Ishikawa (cell line): ENCODE data around the gene HFE.
A peak's percentile ranks its signal among the peaks of the same experiment; 100 is the strongest.

Source experiments
- CEBPB ChIP-seq: IDR thresholded peaks from 2 replicates; pipeline ENCODE4 v1.6.1; 2012
- CREB1 ChIP-seq: IDR thresholded peaks from 2 replicates; pipeline ENCODE4 v1.6.1; 2012; ENCODE audit warnings: low read depth
- EGR1 ChIP-seq: IDR thresholded peaks from 2 replicates; pipeline ENCODE4 v1.6.1; 2012
- EP300 ChIP-seq: IDR thresholded peaks from 2 replicates; pipeline ENCODE4 v1.6.1; 2012; ENCODE audit warnings: borderline replicate concordance
- FOXM1 ChIP-seq: IDR thresholded peaks from 2 replicates; pipeline ENCODE4 v1.6.1; 2012; ENCODE audit warnings: low read depth, borderline replicate concordance
- MAX ChIP-seq: IDR thresholded peaks from 2 replicates; pipeline ENCODE4 v1.6.1; 2012
- NFIC ChIP-seq: IDR thresholded peaks from 2 replicates; pipeline ENCODE4 v1.6.1; 2012
- RAD21 ChIP-seq: IDR thresholded peaks from 2 replicates; pipeline ENCODE4 v1.6.1; 2012; ENCODE audit warnings: low read depth
- REST ChIP-seq: IDR thresholded peaks from 2 replicates; pipeline ENCODE4 v1.6.1; 2012; ENCODE audit warnings: low read depth, mild to moderate bottlenecking
- TAF1 ChIP-seq: IDR thresholded peaks from 2 replicates; pipeline ENCODE4 v1.6.1; 2012; ENCODE audit warnings: low read depth, mild to moderate bottlenecking
- TCF12 ChIP-seq: IDR thresholded peaks from 2 replicates; pipeline ENCODE4 v1.6.1; 2012; ENCODE audit warnings: low read depth
- TEAD4 ChIP-seq: IDR thresholded peaks from 2 replicates; pipeline ENCODE4 v1.6.1; 2012
- USF1 ChIP-seq: IDR thresholded peaks from 2 replicates; pipeline ENCODE4 v1.6.1; 2012
- YY1 ChIP-seq: IDR thresholded peaks from 2 replicates; pipeline ENCODE4 v1.6.1; 2012; ENCODE audit warnings: low read depth
- ZBTB7A ChIP-seq: IDR thresholded peaks from 2 replicates; pipeline ENCODE4 v1.6.1; 2012; ENCODE audit warnings: low read depth

The HFE gene

GRCh38 chr6:26113570-26113969, 26.3 kb downstream of the HFE start:
- no peak for TF ChIP-seq CREB1

GRCh38 chr6:26115226-26115625, 28.0 kb downstream of the HFE start:
- no peak for TF ChIP-seq TAF1
- TF ChIP-seq EP300, result no peak
- no peak for TF ChIP-seq EGR1
- no peak for TF ChIP-seq YY1
- TF ChIP-seq TEAD4, result no peak
- TF ChIP-seq RAD21, result no peak
- no peak for TF ChIP-seq ZBTB7A

GRCh38 chr6:26116267-26116666, 29.0 kb downstream of the HFE start:
- TF ChIP-seq EGR1, result no peak
- no peak for TF ChIP-seq MAX

GRCh38 chr6:26118999-26119398, 31.8 kb downstream of the HFE start:
- TF ChIP-seq TAF1 (no peak), EP300 (no peak), TCF12 (no peak), FOXM1 (no peak), REST (no peak), TEAD4 (no peak), NFIC (no peak), CREB1 (no peak), YY1 (no peak), EGR1 (peak; percentile 87), CEBPB (no peak), ZBTB7A (no peak), USF1 (no peak), MAX (0 out of 2 replicates have a peak, but pooled peaks have one; percentile 27), RAD21 (no peak)

- TF ChIP-seq CEBPB, result no peak
- TF ChIP-seq MAX, result no peak
- no peak for TF ChIP-seq USF1
- TF ChIP-seq REST, result no peak
- no peak for TF ChIP-seq TEAD4
- TF ChIP-seq RAD21, result no peak
- TF ChIP-seq YY1, result no peak
- TF ChIP-seq EP300, result no peak
Observed at GRCh38 chr6:26120807-26121140, 33.5 kb downstream of the HFE start.

- no peak for TF ChIP-seq ZBTB7A
- TF ChIP-seq TAF1, result no peak
- TF ChIP-seq CREB1, result no peak
- no peak for TF ChIP-seq EGR1
- TF ChIP-seq USF1, result no peak
- TF ChIP-seq FOXM1, result no peak
Observed at GRCh38 chr6:26121141-26122004, 34.1 kb downstream of the HFE start.
